Lung (tissue), 12 donors: ENCODE results near the gene VPS39. TPM values are rescaled to one million over a fixed set of nuclear protein-coding genes. Genes with fewer than 3 reads are reported as not detected.
A peak's percentile ranks its signal among the peaks of the same experiment; 100 is the strongest.

Experiments used
- ATAC-seq: fragments of 200-7000 bp; cut with Tn5 transposase; one replicate; pipeline ENCODE4 v1.9.1; 2020; ENCODE audit warnings: moderate number of reproducible peaks; ENCODE audit not compliant: insufficient read depth, low FRiP score
- DNase-seq, 3 donors: peaks; one replicate each; pipeline ENCODE4 v3.0.0-alpha.2; 2013 to 2017
- H3K27ac ChIP-seq, 2 donors: one replicate each; pipeline ENCODE4 v1.5.1; 2013; ENCODE audit warnings: mild to moderate bottlenecking in 2 of 2, moderate library complexity in 2 of 2, control low read depth in 1 of 2, inconsistent platforms in 1 of 2, low read depth in 1 of 2, low read length in 1 of 2
- H3K27me3 ChIP-seq, 3 donors: one replicate each; pipeline ENCODE4 v1.5.1; 2013; ENCODE audit warnings: low read length in 2 of 3; ENCODE audit not compliant: control insufficient read depth in 3 of 3, insufficient read depth in 3 of 3
- H3K36me3 ChIP-seq, 4 donors: one replicate each; pipeline ENCODE4 v1.5.1; 2013; ENCODE audit warnings: low read length in 4 of 4, mild to moderate bottlenecking in 1 of 4, moderate library complexity in 1 of 4; ENCODE audit not compliant: control insufficient read depth in 4 of 4, insufficient read depth in 4 of 4
- H3K4me1 ChIP-seq, 5 donors: one replicate each; pipeline ENCODE4 v1.5.1; 2013; ENCODE audit warnings: low read length in 5 of 5, mild to moderate bottlenecking in 2 of 5, moderate library complexity in 1 of 5; ENCODE audit not compliant: control insufficient read depth in 5 of 5, insufficient read depth in 5 of 5
- H3K4me3 ChIP-seq: one replicate; pipeline ENCODE4 v1.5.1; 2013; ENCODE audit warnings: mild to moderate bottlenecking, control low read depth, moderate library complexity
- H3K9ac ChIP-seq, 2 donors: one replicate each; pipeline ENCODE4 v1.5.1; 2013; ENCODE audit warnings: low read length in 2 of 2, control low read depth in 1 of 2; ENCODE audit not compliant: insufficient read depth in 1 of 2
- H3K9me3 ChIP-seq, 4 donors: one replicate each; pipeline ENCODE4 v1.5.1; 2013; ENCODE audit warnings: low read length in 3 of 4, mild to moderate bottlenecking in 1 of 4, moderate library complexity in 1 of 4; ENCODE audit not compliant: control insufficient read depth in 4 of 4, insufficient read depth in 3 of 4
- CTCF ChIP-seq: IDR thresholded peaks from 2 replicates; pipeline ENCODE4 v1.5.1; 2012; ENCODE audit warnings: mild to moderate bottlenecking; ENCODE audit errors: control extremely low read depth, extremely low read depth
- WGBS, 2 donors: extraction: QIAGEN DNeasy Blood & Tissue Kit; methylation state at CpG; one replicate each; pipeline ENCODE4 v1.1.7; 2013; 5-methylcytosine and 5-hydroxymethylcytosine counted together
- polyA plus RNA-seq, 2 donors: library from polyadenylated mRNA; stranded (reverse); fragments of 200-250 nt; gene quantifications; one replicate each; pipeline ENCODE4 v1.2.1, GENCODE V29; 2013
- total RNA-seq, 2 donors: library from RNA; depleted of rRNA in 1 of 2; stranded (reverse); fragments of >200 nt in 1 of 2; gene quantifications; one replicate each; pipeline ENCODE4 v1.2.1, GENCODE V29; 2014 to 2021
- donor health status: control.
- donor health status: control.
- donor health status: Bipolar disorder and iron deficiency.
- donor health status: healthy.
- donor health status: DM: yes; HTN: yes; CAD: no.

Gene VPS39
- total and polyA plus RNA-seq, 4 donors, result 29.4 to 99.1 (median 51.5) TPM

GRCh38 chr15:42152921-42153698 lies 55.0 kb downstream of the VPS39 start:
- ATAC-seq (no peak), DNase-seq (no peak)
- Histone ChIP-seq H3K27ac (peak overlapping the region in 1 of 2 donors; percentile 66), H3K9me3 (no peaks in the 10 kb centered on the region), H3K36me3 (no peaks in the 10 kb centered on the region), H3K9ac (no peak overlapping the region), H3K4me1 (peaks cover 0 to 27% (median 12%) of the 10 kb centered on the region in 5 donors), H3K4me3 (no peak overlapping the region), H3K27me3 (no peaks in the 10 kb centered on the region)
- 92 to 95% methylated on average over 10 to 11 of the region's 11 CpGs for WGBS, 2 donors
- TF ChIP-seq CTCF, result no peak

- WGBS, 2 donors, result 73 to 92% methylated on average over 14 of the region's 14 CpGs
- no peaks in the 10 kb centered on the region for H3K36me3 ChIP-seq
- TF ChIP-seq CTCF, result no peak
- H3K27ac ChIP-seq, result peak overlapping the region; percentile 58 to 66
- no peak overlapping the region for H3K4me3 ChIP-seq
- peaks cover 0 to 27% (median 12%) of the 10 kb centered on the region in 5 donors for H3K4me1 ChIP-seq
- no peak overlapping the region for H3K9ac ChIP-seq
- H3K27me3 ChIP-seq, result no peaks in the 10 kb centered on the region
- H3K9me3 ChIP-seq, result no peaks in the 10 kb centered on the region
- ATAC-seq, result peak; percentile 53
- DNase-seq, result peak in 1 of 3 donors; percentile 21
These were observed 55.7 kb downstream of the VPS39 start for GRCh38 chr15:42152196-42152920.

GRCh38 chr15:42151736-42152135 lies 56.4 kb downstream of the VPS39 start:
- Histone ChIP-seq H3K9me3 (no peaks in the 10 kb centered on the region), H3K36me3 (no peaks in the 10 kb centered on the region), H3K4me3 (no peak overlapping the region), H3K27ac (peak overlapping the region; percentile 49 to 58), H3K4me1 (peaks cover 0 to 27% (median 12%) of the 10 kb centered on the region in 5 donors), H3K9ac (no peak overlapping the region), H3K27me3 (no peaks in the 10 kb centered on the region)
- no peak for TF ChIP-seq CTCF
- peak in 1 of 3 donors; percentile 28 for DNase-seq
- ATAC-seq, result no peak
- WGBS, 2 donors, result 57 to 67% methylated on average over 4 of the region's 4 CpGs
